WERI-Rb-1 (cell line): ENCODE measurements around the gene SNCB.
A peak's percentile ranks its signal among the peaks of the same experiment; 100 is the strongest.

Experiments used
- DNase-seq: peaks from one replicate; pipeline ENCODE4 v3.0.0-alpha.2; 2020
- H3K27ac ChIP-seq: fragments of 250-450 bp; sonication (Bioruptor Pico); 2 replicates; pipeline ENCODE4 v1.5.1; 2020; ENCODE audit warnings: mild to moderate bottlenecking, moderate library complexity
- H3K27me3 ChIP-seq: fragments of 250-450 bp; sonication (Bioruptor Pico); 2 replicates; pipeline ENCODE4 v1.5.1; 2021; ENCODE audit warnings: mild to moderate bottlenecking, low read depth, moderate library complexity; ENCODE audit not compliant: insufficient read depth, severe bottlenecking
- H3K36me3 ChIP-seq: fragments of 250-450 bp; sonication (Bioruptor Pico); 2 replicates; pipeline ENCODE4 v1.5.1; 2020; ENCODE audit warnings: mild to moderate bottlenecking, moderate library complexity
- H3K4me3 ChIP-seq: 2 replicates; pipeline ENCODE4 v1.5.1; 2011; ENCODE audit warnings: low read depth, mild to moderate bottlenecking, control low read depth, low read length
- H3K9me3 ChIP-seq: fragments of 250-450 bp; sonication (Bioruptor Pico); 2 replicates; pipeline ENCODE4 v1.5.1; 2021; ENCODE audit warnings: mild to moderate bottlenecking, moderate library complexity; ENCODE audit not compliant: severe bottlenecking
- CTCF ChIP-seq: IDR thresholded peaks from 2 replicates; pipeline ENCODE4 v1.5.1; 2011; ENCODE audit warnings: low read depth, mild to moderate bottlenecking, control low read depth, inconsistent platforms, low read length

Gene SNCB

GRCh38 chr5:176626876-176627236 lies 3.5 kb downstream of the SNCB start:
- Histone ChIP-seq H3K36me3 (no peaks in the 10 kb centered on the region), H3K27ac (no peak overlapping the region), H3K9me3 (no peaks in the 10 kb centered on the region), H3K27me3 (peaks cover 7% of the 10 kb centered on the region), H3K4me3 (no peak overlapping the region)
- no peak for TF ChIP-seq CTCF
- DNase-seq = no peak

GRCh38 chr5:176625966-176626875 lies 4.1 kb downstream of the SNCB start:
- Histone ChIP-seq H3K27ac (no peak overlapping the region), H3K4me3 (no peak overlapping the region), H3K9me3 (no peaks in the 10 kb centered on the region), H3K27me3 (peaks cover 7% of the 10 kb centered on the region), H3K36me3 (no peaks in the 10 kb centered on the region)
- DNase-seq = peak; percentile 52
- TF ChIP-seq CTCF = no peak

DNA sequence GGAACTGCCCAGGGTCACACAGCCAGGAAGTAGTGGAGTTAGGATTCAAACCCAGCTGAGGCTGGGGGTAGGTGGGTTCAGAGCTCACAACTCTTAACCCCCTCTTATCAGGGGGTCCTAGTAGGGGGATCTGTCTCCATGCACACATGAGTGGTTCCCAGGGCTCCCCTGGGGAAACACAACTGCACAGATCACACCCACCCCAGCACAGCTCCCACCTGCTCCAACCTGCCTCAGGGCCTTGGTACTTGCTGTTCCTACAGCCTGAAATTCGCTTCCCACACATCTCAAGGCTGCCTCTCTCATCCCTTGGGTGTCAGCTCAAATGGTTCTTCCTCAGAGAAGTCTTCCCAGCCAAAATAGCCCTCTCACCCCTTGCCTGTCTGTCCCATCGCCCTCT lies 4.8 kb downstream of the SNCB start:
- Histone ChIP-seq H3K27me3 (peaks cover 7% of the 10 kb centered on the region), H3K9me3 (no peaks in the 10 kb centered on the region), H3K4me3 (no peak overlapping the region), H3K27ac (no peak overlapping the region), H3K36me3 (no peaks in the 10 kb centered on the region)
- TF ChIP-seq CTCF = no peak
- no peak for DNase-seq

- no peak for DNase-seq
- H3K27me3 ChIP-seq = peaks cover 7% of the 10 kb centered on the region
- no peak overlapping the region for H3K27ac ChIP-seq
- no peak overlapping the region for H3K4me3 ChIP-seq
- no peaks in the 10 kb centered on the region for H3K9me3 ChIP-seq
- no peak for TF ChIP-seq CTCF
- no peaks in the 10 kb centered on the region for H3K36me3 ChIP-seq
Observed at GRCh38 chr5:176624938-176625337, 5.4 kb downstream of the SNCB start.

- peaks cover 3% of the 10 kb centered on the region for H3K27me3 ChIP-seq
- H3K9me3 ChIP-seq = no peaks in the 10 kb centered on the region
- H3K4me3 ChIP-seq = no peak overlapping the region
- no peak for DNase-seq
- TF ChIP-seq CTCF = no peak
- no peaks in the 10 kb centered on the region for H3K36me3 ChIP-seq
- no peak overlapping the region for H3K27ac ChIP-seq
Observed at GRCh38 chr5:176624142-176624541, 6.2 kb downstream of the SNCB start.
